Hippocampal formation (tissue), 2 donors: ENCODE measurements around the gene PDYN.

Source experiments
- DNase-seq, 2 donors: peaks; one replicate each; lab custom pipeline; 2025; lab: John Stamatoyannopoulos, UW

PDYN gene

DNA sequence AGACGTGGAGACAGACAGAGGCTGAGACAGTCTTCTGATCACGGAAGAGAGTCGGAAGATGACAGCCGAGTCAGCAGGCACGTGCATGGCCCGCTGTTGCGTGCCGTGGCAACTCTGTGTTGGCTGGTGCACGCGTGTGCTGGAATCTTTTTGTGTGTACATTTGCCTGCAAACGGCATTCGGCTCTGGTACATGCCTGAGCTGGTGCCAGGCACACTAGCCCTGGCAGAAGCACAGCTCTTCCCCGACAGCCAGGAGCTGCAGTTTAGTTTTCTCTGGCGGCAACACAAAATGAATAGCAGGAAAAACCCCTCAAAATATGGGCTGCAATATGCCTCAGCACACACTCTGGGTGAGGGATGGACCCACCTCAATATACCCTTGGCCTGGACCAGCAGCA is 769 bp upstream of the PDYN start:
- no peak for DNase-seq

DNA sequence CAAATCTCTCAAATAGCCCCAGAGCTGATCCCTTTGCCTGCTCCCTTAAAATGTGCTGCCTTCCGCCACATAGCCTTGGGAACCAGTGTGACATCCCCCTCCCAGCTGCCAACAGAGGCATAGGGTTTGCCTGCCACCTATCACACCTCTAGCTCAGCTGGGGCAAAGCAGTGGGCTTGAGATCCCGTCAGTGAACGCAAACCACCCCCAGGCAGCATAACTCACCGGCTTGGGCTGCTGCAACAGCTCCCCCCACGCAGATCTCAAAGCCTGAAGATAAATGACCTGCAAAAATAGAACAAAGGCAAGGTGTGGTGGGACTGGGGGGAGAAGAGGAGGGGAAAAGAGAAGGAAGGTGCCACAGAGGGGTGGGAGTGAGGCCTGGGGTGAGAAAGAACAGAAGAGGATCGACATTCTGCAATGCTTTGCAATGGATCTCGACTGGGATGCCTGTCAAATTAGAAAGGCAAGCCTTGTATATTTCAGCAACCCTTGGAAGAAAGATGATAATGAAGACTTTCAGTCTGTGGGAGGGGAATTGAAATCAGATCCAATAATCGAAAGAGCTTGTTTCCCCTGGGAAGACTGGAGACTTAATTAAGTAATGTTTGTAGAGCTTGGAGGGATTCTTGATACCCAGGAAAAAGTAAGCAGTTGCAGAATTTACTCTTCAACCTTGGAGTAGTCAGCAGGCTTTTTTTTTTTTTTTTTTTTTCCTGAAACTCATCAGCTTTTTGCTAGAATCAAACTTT is 1.3 kb downstream of the PDYN start:
- no peak for DNase-seq

DNA sequence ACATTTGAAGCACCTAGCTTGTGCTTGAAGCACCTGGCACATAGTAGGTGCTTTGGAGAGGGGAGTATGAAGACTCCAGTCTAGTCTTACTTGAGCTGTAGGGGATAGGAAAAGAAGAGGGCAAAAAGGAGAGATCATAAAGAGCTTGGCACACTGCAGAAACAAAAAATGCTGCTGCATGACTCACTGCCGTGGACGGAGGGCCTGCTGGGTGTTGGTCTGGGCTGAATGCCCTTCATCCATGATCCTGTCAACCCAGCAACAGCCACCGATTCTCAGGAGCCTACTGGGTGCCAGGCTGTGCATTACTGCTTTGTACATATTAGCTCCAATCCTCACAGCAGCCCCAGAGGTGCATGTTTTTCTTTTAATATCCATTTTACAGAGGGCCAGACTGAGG is 6.0 kb downstream of the PDYN start:
- DNase-seq = no peak

DNA sequence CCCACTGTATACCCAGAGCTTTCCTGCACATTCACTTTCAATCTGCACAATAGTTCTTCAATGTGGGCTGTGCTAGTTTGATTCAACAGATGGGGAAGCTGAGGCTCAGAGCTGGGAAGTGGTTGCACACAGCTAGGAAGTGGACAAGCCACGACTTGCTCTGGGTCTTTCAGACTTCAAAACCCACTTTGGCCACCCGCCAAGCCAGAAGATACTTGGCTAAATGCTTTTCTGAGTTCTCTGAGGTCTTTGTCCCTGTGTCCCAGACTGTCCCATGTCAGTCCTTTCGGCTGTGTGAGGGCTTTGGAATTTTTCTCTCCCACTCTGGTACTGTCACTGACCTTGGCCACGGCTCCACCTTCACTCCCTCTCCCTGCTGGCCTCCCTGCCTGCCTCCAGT is 10.6 kb downstream of the PDYN start:
- DNase-seq = no peak

DNA sequence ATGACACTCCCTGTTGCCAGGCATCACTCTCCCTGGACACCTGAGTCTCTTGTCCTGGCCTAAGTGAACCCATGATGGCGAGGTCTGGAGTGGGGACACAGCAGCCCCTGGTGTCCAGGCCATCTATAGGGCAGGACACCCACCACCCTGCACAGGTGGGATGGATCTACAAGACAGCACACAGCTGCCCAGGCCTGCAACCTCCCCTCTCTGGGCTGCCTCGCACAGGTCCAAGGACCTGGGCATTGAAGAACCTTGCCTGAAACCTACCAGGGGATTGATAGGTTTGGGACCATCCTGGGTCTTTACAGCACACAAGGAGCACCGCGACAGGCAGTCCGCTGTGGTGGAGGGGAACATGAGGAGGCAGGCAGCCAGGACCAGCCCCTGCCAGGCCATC is 11.2 kb downstream of the PDYN start:
- no peak for DNase-seq

DNA sequence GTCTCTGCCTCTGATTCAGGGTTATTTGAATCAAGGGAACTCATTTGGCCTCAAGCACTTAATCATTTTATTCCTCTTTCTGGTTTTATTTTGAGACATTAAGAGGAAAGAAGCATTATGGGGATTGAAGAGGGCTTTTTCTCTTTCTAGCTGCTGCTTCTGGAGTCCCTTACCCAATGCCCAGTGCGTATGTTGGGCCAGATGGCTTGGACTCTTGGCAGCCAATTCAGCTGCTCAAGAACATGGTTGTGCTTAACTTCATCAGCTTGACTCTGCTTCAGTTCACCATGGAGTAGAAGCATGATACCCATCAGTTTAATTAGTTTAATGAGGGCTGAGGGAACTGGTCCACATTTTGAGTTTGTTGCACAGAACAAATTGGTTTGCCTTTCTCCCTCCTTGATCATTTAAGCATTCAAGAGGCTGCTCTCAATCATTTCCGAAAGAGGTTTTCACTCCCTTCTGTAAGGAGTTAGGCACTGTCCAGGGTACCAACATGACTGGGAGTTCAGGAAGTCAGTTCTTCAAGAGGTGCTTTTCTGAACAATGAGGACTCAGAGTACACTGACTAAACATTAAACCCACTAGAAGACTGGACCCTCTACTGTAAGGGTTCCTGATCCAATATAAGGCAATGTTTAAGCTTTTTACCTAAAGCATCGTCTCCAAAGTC is 14.6 kb downstream of the PDYN start:
- DNase-seq = no peak

DNA sequence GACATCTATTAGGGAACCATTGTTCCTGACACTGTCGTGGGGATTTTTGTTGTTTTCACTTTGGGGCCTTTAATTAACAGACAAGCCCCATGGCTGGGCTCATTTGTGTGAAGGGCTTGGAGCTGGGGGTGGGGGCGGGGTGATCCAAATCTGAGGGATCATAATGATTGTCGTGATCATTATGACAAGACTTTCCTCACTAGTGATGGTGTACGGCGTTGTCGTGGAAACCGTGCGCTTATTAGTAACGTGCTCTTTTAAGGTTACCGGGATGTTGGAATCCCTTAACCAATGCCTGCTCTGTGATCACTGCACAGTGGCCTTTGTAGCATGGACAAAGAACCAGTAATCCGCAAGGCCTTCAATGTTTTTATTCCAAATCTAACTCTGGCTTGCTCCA is 18.6 kb downstream of the PDYN start:
- no peak for DNase-seq

DNA sequence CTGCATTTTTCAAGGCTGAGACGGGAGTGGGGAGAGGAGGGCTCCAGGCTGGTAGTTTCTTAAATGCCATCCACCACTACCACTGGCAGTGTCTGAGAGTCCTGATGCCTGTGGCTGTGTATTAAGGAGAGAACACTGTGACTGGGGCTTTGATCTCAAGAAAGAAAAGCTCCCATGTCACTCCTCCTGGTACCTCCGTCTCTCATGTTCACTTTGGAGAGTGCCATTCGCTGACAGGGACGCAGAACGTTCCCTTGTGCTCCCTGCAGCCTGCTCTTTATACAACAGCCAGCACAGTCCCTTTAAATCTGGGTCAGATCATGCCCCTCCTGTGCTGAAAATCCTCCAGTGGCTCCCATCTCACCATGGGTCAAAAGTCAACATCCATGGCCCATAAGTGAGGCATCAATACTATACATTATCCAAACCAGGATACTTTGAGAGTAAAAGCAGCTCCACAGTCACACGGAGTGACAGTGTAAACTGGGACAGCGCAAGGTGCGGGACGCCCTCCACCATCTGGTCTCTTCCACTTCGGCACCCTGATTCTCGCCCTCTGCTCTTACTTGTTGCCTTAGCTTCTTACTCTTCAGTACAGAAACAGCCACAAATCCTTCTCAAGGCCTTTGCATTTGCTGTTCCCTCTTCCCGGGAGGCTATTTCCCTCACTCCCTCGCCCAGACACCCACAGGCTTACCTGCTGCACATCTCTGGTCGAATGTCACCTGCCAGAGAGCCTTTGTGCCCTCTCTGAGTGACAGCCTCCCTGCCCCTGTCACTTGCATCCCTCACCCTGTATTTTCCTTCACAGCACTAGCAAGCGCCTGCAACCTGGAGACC is 20.0 kb downstream of the PDYN start:
- DNase-seq = no peak

DNA sequence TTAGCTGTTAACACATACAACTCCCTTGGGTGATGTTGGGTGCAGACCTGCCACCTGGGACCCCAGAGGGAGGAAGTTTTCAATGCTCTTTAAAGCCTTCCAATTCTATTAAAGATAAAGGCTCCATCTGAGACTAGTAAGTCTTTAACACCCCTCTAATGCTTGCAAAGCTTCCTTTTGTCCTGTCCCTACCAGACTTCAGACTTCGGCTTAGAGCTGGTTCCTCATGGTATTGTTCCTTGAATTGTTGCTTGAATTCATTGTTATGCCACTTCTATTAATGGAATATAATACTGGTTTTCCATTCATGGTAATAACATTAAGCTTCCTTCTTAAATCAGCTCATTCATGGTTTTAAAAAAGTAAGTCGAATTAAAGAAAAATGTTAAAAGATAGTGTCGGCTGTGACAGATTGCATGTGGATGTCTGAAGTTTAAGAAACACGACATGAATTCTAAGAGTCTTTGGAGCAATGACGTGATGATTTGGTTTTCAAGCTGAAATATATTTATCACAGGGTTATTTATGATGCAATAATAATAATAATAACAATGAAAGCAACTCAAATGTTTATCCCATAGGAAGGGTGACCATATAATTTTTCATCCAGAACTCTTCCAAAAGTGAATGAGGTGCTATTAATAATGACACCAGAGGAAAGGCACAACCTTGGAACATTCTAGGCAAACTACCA is 21.8 kb downstream of the PDYN start:
- no peak for DNase-seq

DNA sequence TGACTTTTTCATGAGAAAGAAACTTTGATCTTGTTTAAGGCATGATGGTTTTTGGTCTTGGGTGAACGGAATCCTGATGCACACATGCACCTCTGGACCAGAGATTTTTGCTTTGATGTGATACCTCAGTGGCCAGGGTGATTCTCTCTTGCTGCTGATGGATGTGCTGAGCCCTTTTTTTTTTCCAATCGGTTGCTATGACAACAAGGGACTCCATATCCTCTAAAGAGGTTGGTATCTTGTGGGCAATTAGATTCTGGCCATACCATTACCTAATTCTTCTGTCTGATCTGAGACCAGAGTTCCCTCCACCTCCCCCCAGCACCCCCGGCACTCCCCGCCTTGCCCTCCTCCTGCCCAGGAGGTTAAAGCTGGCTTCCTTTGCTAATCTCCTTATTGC is 24.9 kb downstream of the PDYN start:
- DNase-seq = no peak

DNA sequence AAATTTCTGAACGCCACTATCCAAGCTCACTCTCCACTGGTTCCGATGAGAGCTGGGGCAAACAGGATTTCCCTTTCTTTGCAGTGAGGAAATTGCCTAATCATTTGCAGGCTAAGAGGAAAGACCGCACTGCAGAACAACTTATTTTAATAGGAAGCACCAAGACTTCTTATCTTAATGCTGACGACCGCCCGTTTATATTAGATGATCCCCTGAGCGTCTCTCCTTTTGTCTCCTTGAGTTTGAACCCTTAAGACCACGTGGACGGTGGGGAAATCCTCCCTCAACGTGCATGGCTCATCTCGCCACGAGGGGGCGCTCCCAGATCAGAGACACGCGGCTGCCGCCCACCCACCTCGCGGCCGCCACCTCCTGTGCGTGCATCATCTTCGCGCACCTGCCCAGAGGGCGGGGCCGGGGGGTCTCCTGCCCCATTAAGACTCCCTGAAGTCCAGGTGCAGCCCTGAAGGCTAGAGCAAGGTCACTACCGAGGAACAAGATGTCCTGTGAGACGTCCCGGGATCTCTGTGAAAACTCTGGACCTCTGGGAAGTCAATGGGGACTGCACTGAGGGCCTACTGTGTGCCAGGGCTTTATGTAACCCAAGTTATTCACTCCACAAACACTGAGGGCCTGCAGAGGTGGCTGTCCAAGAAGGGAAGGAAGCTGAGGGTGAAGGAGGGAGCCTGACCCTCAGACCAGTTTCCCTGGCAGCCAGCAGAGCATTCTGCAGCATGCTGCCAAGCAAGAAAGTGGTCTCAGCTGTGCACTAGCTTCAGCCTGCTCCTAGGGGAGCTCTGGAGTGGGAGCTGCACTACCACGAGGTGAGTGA is 28.1 kb downstream of the PDYN start:
- DNase-seq = peak; percentile 63 to 66

DNA sequence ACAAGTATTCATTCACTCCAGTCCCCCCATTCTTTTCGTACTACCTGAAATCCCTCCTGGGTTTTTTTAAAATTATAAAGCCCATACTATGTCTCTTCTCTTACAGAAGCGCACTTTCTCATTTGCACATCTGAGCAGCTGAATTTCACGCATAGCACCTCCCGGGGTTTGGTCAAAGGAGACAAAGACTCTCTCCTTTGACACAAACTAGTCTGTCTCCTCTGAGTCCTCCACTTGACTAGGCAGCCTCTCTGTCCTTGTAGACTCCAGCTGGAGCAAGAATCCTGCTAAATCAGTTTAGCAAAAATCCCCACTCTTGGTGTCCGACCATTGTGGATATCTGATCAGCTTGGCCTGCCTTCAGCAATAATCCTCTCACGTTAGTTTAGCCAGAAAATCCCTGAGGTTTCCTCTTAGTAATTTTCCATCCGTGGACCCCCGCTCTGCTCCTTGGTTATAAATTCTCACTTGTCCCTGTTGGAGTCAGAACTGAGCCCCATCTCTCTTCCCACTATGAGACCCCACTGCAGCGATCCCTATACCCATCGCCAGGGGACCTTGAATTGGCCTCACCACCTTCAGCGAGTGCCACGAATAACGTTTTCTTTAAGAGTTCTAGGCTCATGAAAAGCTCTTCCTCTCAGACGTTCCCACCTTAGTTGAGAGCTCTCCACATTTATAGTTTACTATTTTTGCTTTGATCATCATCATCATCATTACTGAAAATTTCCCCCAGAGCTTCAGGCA is 29.0 kb downstream of the PDYN start:
- no peak for DNase-seq

DNA sequence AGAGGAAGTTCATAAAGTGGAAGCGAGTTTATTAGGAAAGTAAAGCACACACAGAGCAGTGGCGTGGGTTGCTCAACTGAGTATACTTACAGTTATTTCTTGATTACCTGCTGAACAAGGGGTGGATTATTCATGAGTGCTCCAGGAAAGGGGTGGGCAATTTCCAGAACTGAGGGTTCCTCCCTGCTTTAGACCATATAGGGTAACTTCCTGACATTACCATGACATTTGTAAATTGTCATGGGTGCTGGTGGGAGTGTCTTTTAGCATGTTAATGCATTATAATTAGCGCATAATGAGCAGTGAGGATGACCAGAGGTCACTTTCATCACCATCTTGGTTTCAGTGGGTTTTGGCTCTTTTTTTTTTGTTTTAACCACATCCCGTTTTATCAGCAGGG is 29.8 kb downstream of the PDYN start:
- DNase-seq = no peak

DNA sequence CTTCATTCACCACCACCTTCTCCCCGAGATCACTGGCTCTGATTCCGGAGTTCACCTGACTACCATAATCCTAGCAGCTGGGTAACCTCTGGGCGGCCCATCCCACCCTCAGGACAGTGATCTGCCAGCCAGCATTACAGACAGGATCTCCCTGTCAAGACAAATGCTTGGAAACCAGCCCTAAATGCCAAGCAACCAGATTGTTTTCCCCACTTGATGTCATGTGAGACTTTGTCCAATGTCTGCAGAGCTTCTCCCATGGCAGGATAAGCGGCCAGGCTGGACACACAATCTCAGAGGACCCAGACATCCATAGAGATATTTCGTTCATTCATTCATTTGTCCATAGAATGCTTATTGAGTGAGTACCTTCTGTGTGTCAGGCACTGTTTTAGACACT is 32.5 kb downstream of the PDYN start:
- no peak for DNase-seq

DNA sequence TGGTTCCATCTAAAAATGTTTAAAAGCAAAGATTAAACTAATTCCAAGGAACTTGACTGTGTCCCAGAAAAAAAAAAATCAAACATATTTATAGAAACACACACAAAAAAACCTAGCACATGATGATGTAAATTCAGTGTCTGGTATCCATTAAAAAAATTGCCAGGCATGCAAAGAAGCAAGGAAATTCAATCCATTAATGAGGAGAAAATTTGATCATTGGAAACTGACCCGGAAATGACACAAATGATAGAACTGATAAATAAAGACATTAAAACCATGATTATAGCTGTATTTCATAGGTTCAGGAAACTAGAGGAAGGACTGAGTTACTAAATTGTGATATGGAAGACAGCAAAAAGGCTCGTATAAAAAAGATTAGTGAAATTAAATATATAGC is 34.7 kb downstream of the PDYN start:
- DNase-seq = no peak

DNA sequence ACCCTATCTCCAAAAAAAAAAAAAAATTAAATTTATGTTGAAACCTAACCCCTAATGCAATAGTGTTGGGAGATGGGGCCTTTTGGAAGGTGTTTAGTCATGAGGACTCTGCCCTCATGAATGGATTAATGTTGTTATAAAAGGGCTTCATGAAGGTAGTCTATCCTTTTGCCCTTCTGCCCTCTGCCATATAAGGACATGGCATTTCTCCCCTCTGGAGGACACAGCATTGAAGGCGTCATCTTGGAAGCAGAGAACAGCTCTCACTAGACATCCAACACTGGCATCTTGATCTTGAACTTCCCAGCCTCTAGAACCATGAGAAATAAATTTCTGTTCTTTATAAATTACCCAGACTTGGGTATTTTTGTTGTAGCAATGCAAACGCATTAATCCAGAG is 35.4 kb downstream of the PDYN start:
- no peak for DNase-seq

DNA sequence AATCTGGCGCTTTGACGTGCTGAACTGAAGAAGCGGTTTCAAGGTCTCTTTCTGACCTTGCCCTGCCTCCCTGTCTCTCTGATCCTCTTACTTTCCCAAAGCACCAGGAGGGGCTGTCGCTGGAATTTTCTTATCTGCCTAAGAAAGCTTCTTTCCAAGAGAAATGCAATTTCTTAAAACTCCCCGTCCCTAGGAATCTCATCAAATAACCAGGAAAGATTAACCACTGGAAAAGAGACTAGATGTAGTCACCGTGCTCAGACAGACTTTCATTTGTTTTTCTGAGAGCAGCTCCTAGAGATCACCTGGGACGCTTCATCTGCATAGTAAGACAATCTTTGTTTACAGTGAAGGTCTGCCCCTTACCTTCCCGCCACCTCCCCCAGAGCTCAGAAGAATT is 38.6 kb downstream of the PDYN start:
- DNase-seq = no peak

DNA sequence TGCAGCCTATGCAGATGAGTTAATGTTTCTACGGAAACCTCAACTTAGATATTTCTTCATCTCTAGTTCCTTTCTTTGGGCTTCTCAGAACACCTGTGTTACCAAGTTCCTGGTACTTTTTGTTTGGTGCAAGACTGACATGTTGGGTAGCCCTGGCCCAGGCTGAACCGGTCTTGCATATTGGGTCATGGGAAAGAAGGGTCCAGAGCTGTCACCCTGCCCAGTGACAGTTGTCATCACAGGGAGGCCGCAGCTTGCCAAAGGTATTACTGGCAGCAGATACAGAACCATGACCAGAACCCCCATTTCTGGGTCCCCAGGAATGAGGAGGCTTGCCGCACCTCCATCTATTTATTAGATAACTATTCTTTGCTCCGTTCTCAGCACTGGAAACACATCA is 40.2 kb downstream of the PDYN start:
- DNase-seq = no peak

DNA sequence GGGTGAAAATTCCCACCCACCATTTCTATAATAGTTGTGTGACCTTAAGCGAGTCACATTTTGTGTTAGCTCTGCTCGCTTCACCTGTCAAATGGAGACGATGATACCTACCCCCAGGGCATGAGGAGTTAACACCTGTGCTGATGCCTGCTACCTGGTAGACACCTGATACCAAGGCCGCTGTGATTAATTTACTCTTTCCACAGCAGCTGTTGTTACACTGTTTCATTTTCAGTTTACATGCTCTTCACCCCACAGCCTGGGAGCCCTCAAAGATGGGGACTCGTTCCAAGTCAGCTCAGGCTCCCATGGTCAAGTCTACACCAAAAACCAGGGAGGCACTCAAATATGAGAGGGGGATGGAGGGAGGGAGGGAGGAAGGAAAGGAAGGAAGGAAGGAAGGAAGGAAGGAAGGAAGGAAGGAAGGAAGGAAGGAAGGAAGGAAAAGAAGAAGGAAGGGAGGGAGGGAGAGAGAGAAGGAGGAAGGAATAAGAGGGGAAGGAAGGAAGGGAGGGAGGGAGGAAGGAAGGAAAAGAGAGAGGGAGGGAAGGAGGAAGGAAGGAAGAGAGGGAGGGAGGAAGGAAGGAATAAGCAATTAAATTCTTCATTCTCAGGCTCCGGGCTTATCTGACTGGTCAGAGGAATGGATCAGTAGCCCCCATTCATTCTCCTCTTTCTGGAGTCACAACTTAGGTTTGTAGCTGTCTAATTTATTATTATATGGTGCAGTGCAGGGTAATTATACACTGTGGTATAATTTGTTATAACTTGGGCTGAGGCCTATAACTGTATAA is 40.9 kb downstream of the PDYN start:
- DNase-seq = no peak
